Measurements from ENCODE around the gene MBOAT7. TPM values are rescaled to one million over a fixed set of nuclear protein-coding genes. Genes with fewer than 3 reads are reported as not detected.

The MBOAT7 gene
- total RNA-seq, 1 experiment from 2014 or later: 100 TPM

GRCh38 chr19:54127688-54128440 lies 61.5 kb downstream of the MBOAT7 start:
- no peak overlapping the region for H2BK12ac ChIP-seq (ENCODE audit: insufficient read length, low read depth, low read length)
- H4K20me1 ChIP-seq (ENCODE audit: control insufficient read depth, insufficient read depth, insufficient read length): no peaks in the 10 kb centered on the region
- H2BK120ac ChIP-seq (ENCODE audit: low read depth, low read length, poor library complexity, severe bottlenecking): no peak overlapping the region
- H3K18ac ChIP-seq (ENCODE audit: insufficient read length, low read depth, low read length): no peak overlapping the region
- H3K4me3 Mint-ChIP-seq: no peak overlapping the region
- H3K4me2 ChIP-seq (ENCODE audit: insufficient read depth, insufficient read length, low read length): no peak overlapping the region
- no peak overlapping the region for H2BK5ac ChIP-seq (ENCODE audit: insufficient read length, low read length)
- H3T11ph ChIP-seq (ENCODE audit: low read length): no peak overlapping the region
- H3K27me3 ChIP-seq (ENCODE audit: insufficient read depth, low read length): no peaks in the 10 kb centered on the region
- no peak overlapping the region for H4K91ac ChIP-seq (ENCODE audit: insufficient read length, low read depth, low read length)
- H3K27me3 Mint-ChIP-seq (ENCODE audit: low read depth): no peaks in the 10 kb centered on the region
- no peak overlapping the region for H3K27ac ChIP-seq (ENCODE audit: insufficient read length, low read depth, low read length)
- no peak overlapping the region for H3K9ac ChIP-seq (ENCODE audit: extremely low read depth, insufficient read length, low read length)
- H2AK5ac ChIP-seq (ENCODE audit: insufficient read length, low read length): no peak overlapping the region
- no peaks in the 10 kb centered on the region for H3K4me1 ChIP-seq (ENCODE audit: insufficient read depth, low read length)
- H3K79me1 ChIP-seq (ENCODE audit: insufficient read depth, low read depth, low read length, poor library complexity, severe bottlenecking): no peaks in the 10 kb centered on the region
- no peaks in the 10 kb centered on the region for H3K9me3 ChIP-seq (ENCODE audit: control insufficient read depth, low read depth, low read length)
- no peak overlapping the region for H3K4ac ChIP-seq (ENCODE audit: low read depth, low read length)
- H4K8ac ChIP-seq (replicated peaks; ENCODE audit: insufficient read length, low read depth, low read length): no peak overlapping the region
- H3K4me1 Mint-ChIP-seq: no peaks in the 10 kb centered on the region
- H4K5ac ChIP-seq (ENCODE audit: insufficient read length, low read depth, low read length): no peak overlapping the region
- H2AFZ ChIP-seq (ENCODE audit: low read length): no peak overlapping the region
- TF ChIP-seq CTCF (conservative IDR thresholded peaks at IDR 0.05): no peak
- no peak for DNase-seq
- H3K36me3 Mint-ChIP-seq (ENCODE audit: insufficient read depth in 1 of 3, low read depth in 3 of 3): peaks cover 37 to 79% (median 74%) of the 10 kb centered on the region in 3 experiments; a peak in 6 of 7 replicates
- no peak overlapping the region for H2BK20ac ChIP-seq (ENCODE audit: low read depth, low read length, poor library complexity, severe bottlenecking)
- no peak overlapping the region for H3K56ac ChIP-seq (ENCODE audit: insufficient read length, low read depth, low read length)
- no CpG with 5 or more reads among the region's 44 CpGs for WGBS (ENCODE audit: extremely low coverage, insufficient read length, low lambda C conversion rate)
- no peaks in the 10 kb centered on the region for H3K23me2 ChIP-seq (ENCODE audit: insufficient read length, low read depth, low read length, poor library complexity, severe bottlenecking)
- no peaks in the 10 kb centered on the region for H3K79me2 ChIP-seq (ENCODE audit: insufficient read depth, low read length)
- H3K14ac ChIP-seq (ENCODE audit: insufficient read depth, low read length): no peak overlapping the region
- no peak overlapping the region for H3K23ac ChIP-seq (ENCODE audit: insufficient read length, low read depth, low read length)
- no peak overlapping the region for H3K27ac Mint-ChIP-seq
- H3K9me3 Mint-ChIP-seq: no peaks in the 10 kb centered on the region
- no peak overlapping the region for H2BK15ac ChIP-seq (ENCODE audit: low read depth, low read length)

Measured in H9 (cell line).